Fibroblast of pulmonary artery (primary cell): ENCODE measurements around the gene ST14.
"Not testable (repeated sequence)": the region's sequence is repeated elsewhere in the genome, so short reads cannot be mapped to it uniquely, and the experiment has no call there.

ENCODE experiments used
- DNase-seq: peaks from one replicate; pipeline ENCODE4 v3.0.0-alpha.2; 2010; ENCODE audit warnings: low read depth
- H3K4me3 ChIP-seq: replicated peaks from 2 replicates; pipeline ENCODE4 v1.5.1; 2011; ENCODE audit warnings: low read depth, mild to moderate bottlenecking, control low read depth, low read length, moderate library complexity
- TF ChIP-seq, protein P1 (sequence below): IDR thresholded peaks from 2 replicates; pipeline ENCODE4 v1.5.1; 2011; ENCODE audit warnings: mild to moderate bottlenecking, control low read depth, low read length, inconsistent platforms; ENCODE audit errors: missing control alignments

The ST14 gene

DNA sequence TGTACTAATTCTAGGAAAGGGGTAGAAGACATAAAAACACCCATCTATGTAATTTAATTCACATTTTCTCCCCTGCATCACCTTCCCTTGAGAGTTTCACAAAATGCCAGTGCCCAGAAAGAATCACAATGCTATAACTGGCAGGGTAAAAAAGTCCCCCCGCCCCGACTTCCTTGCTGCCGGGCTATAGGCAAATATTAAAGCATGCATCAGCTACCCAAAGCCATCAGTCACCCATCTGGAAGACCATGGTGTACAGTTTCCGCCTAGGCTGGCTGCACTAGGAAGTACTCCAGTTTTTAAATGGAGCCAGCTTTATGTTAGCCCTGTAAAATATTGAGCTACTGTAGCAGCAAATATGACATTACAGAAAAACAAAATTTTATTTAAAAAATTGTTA is 67.8 kb downstream of the ST14 start:
- H3K4me3 ChIP-seq = no peak overlapping the region
- DNase-seq = no peak
- TF ChIP-seq, protein P1, sequence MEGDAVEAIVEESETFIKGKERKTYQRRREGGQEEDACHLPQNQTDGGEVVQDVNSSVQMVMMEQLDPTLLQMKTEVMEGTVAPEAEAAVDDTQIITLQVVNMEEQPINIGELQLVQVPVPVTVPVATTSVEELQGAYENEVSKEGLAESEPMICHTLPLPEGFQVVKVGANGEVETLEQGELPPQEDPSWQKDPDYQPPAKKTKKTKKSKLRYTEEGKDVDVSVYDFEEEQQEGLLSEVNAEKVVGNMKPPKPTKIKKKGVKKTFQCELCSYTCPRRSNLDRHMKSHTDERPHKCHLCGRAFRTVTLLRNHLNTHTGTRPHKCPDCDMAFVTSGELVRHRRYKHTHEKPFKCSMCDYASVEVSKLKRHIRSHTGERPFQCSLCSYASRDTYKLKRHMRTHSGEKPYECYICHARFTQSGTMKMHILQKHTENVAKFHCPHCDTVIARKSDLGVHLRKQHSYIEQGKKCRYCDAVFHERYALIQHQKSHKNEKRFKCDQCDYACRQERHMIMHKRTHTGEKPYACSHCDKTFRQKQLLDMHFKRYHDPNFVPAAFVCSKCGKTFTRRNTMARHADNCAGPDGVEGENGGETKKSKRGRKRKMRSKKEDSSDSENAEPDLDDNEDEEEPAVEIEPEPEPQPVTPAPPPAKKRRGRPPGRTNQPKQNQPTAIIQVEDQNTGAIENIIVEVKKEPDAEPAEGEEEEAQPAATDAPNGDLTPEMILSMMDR = no peak

DNA sequence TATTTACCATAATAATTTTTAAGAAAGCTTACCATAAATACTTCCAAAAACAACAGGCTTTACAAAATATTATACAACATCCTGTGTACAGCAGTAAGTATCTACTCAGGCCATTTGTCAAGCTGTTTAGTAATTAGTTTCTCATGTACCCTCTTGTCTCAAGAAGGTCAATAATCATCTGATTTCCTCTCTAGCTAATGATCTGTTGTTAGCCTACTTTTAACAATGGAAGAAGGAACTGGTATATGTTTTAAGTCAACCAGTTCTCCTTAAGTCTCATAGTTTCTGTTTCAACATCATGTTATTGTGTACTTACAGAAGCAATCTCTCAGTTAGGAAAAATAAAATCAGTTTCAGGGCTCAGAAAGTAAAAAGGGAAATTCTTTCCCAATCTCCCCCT is 73.9 kb downstream of the ST14 start:
- not testable (repeated sequence) for DNase-seq, H3K4me3 ChIP-seq

DNA sequence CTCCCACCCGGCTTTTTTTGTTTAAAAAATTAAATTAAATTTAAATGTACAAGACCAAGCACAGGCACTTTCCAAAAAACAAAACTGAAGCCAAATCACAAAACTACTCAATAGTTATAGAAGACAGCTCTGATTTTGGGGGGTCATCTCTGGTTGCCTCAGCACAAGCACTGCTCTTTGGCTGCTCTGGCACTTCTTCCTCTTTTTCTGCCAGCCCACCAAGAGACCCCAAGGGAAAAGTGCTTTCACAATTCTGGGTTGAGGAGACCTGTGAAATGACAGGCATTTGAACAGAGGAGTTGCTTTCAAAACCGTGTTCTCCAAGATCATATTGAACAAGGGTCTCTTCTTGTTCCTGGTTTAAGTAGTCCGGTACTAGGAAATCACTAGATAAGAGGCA is 74.3 kb downstream of the ST14 start:
- not testable (repeated sequence) for DNase-seq, H3K4me3 ChIP-seq

DNA sequence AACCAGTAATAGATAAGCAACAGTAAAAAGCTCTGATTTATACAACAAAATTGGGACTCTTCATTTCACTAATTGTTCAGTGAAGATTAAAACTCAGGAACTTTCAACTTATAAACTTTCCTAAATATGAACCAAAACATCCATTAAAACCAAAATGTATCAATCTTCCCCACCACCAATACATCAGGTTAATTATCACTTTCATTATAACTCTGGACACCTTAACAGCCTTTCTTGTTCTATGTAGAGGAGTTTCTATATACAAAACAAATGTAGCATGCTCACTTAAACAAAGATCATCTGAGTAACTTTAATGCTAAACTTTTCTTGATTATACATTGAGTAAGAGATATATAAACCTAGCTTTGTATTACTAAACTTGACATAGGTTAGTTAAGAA is 74.7 kb downstream of the ST14 start:
- H3K4me3 ChIP-seq = no peak overlapping the region
- TF ChIP-seq, protein P1 = no peak
- DNase-seq = no peak

DNA sequence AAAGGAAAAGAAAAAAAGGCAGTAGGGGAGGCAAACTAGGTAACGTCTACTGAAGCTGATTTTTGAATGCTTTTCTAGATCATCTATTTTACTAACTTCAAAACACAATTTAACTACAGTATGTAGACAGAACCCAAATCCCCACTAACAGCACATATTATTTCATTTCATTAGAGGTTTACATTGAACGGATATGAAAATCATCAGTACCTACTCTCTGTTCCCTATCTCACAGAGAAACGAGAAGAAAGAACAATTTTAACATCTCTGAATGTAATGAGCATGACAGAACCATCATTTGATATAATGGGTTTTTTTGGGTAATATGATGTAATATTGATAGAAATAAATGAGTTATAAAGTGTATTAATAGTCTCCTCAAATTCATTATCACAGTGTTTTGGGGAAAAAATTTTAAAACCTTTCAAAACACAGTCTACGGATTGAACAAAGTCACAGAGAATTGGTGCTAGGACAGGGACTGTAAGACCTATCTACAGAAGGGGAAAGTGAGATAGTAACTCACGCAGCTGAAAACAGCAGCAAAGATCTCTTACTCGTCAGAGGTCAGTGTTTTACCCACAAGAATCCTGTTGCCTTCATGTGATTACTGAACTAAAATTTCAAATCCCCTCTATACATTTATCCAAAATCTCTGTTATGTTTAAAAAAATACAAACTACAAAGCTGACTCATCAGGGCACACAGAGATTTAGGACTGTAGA is 77.9 kb downstream of the ST14 start:
- TF ChIP-seq, protein P1 = no peak
- no peak overlapping the region for H3K4me3 ChIP-seq
- no peak for DNase-seq

DNA sequence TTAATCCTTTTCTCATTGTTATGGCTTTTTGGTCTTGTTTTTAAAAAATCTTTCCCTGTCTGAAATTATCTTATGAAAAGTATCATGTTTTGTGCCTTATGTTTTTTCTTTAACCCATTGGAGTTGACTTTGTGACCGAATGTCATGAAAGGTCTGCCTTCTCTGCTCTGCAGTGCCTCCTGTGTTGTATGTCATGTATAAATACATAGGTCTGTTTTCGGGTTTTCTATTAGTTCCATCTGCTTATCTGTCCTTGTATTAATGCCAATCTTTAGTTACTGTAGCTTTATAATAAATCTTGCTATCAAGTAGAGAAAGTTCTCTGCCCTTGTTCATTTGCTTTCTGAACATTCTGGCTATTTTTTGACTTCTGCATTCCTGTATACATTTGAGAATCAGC is 82.1 kb downstream of the ST14 start:
- TF ChIP-seq, protein P1 = no peak
- no peak overlapping the region for H3K4me3 ChIP-seq
- no peak for DNase-seq

DNA sequence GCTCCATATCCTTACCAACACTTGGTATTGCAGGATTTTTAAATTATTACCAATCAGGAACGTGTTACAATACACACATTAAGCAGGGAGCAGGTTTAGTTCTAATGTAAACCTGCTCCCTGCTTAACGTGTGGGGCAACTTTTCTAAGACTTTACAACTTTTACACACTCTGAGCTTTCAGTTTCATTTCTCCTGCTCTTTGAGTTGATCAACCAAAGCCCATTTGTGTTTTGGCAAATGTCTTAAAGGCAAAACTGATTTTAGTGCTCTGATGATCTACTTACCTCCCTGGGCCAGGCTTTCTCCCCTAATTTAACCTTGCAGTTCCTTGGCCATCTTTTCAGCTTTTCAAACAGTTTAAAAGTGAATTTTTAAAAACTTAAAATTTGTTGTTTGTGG is 84.2 kb downstream of the ST14 start:
- H3K4me3 ChIP-seq = no peak overlapping the region
- no peak for DNase-seq
- TF ChIP-seq, protein P1 = no peak

DNA sequence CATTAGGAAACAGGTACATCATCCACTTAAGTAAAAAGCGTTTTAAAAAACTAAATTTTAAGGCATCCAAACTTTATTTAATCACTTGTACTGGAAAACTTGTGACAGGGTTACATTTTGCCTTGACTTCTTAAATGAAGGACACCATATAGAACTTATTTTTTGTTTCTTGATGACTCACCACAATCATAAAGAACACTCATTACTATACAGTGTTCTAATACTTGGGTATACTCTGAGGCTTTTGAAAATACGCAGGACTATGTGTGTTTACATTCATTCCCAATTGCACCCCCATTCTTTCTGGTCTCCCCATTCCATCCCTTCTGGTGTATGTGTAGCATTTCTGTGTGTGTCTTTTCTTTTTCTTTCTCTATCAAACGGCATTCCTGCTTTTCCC is 85.3 kb downstream of the ST14 start:
- no peak for DNase-seq
- TF ChIP-seq, protein P1 = no peak
- H3K4me3 ChIP-seq = no peak overlapping the region

DNA sequence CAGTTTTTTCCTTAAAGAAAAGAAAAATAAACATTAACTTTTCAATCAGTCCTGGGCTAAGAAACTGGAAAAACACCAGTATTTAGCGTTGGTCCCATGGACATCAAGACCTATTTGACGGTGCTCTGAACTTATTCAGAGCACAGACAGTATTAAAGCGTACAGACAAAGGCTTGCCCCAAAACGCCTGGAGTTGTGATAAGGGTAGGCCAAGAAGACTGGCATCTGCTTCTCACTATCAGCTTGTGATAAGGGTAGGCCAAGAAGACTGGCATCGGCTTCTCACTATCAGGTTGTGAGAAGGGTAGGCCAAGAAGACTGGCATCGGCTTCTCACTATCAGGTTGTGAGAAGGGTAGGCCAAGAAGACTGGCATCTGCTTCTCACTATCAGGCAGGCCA is 85.8 kb downstream of the ST14 start:
- DNase-seq, H3K4me3 ChIP-seq: not testable (repeated sequence)
